Medulla oblongata (tissue), 1 donor: ENCODE results near the gene ZNF740.
"Not testable (repeated sequence)": the region's sequence is repeated elsewhere in the genome, so short reads cannot be mapped to it uniquely, and the experiment has no call there.

ENCODE experiments used
- DNase-seq: peaks from one replicate; pipeline ENCODE4 v3.0.0-alpha.2; 2015; ENCODE audit errors: extremely low spot score

ZNF740 gene, protein sequence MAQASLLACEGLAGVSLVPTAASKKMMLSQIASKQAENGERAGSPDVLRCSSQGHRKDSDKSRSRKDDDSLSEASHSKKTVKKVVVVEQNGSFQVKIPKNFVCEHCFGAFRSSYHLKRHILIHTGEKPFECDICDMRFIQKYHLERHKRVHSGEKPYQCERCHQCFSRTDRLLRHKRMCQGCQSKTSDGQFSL

DNA sequence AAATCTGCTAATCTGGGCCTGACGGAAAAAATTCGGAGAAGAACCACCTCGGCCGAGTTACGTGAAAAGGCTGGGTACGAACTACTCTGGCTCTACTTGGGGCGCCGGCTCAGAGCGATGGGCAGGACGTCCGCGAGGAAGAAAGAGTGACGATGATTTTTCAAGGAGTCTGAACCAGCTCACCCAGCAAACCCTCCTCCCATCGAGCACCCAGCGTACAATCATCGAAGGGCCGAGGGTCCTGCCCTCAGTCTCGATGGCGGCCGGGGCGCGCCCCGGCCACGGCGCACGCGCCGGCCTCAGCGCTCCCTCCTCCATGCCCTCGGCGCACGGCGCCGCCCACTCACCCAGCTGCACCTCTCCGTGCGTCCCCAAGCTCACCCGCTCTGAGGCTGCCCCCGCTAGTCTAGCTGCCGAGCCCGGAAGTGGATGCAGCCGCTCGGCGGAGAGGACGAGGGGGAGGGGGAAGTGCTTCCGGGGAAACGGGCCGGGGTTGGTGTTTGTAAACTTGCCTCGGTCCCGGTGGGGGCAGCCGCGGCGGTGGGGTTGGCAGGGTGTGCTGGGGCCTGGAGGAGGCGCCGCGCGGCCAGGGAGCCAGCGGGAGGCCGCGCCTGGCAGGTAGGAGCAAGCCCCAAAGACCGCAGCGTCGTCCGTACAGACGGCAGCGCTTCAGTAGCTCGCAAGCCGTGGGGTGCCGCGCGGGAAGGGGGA is at the start of gene ZNF740, which contains the start of gene CSAD:
ZNF740 (plus strand) TSS at position 503 of the 711 bp plus-strand sequence. CDS start 1,262 bp downstream, outside the sequence.
CSAD (minus strand) TSS at position 706 of the 711 bp plus-strand sequence. CDS start 7,455 bp downstream, outside the sequence.
- peak; percentile 98 for DNase-seq

DNA sequence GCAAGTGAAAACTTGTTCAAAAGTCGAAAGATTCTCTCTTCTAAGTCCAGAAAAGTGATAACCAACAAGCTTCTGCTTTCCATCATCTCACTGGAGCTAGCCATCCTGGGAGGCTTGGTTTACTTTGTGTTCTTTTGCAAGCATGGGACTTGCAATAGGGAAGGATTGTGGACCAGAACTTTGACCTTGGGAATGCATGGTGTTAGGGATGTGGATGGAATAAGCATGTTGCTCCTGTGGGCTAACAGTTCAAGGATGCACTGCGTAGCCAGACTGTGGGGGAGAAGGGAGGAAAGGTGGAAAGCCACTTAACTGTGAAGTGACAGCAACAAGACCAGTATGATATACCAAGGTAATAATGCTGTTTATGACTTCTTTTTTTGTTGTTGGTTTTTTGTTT is 48.7 kb upstream of the ZNF740 start:
- no peak for DNase-seq

- no peak for DNase-seq
Measured at GRCh38 chr12:53133722-53134121, 46.8 kb upstream of the ZNF740 start.

- DNase-seq, result no peak
Measured at GRCh38 chr12:53143355-53143754, 37.2 kb upstream of the ZNF740 start.

- no peak for DNase-seq
Measured at GRCh38 chr12:53145383-53146260, 34.9 kb upstream of the ZNF740 start.

- no peak for DNase-seq
Measured at GRCh38 chr12:53147181-53147580, 33.3 kb upstream of the ZNF740 start.

DNA sequence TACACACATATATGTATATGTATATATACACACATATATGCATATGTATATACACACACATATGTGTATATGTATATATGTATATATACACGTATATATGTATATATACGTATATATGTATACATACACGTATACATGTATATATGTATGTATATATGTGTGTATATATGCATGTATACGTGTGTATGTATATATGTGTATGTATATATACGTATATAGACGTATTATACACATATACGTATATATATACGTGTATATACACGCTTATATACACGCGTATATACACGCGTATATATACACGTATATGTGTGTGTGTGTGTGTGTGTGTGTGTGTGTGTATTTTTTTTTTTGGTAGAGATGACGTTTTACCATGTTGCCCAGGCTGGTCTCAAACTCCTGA is 32.9 kb upstream of the ZNF740 start:
- no peak for DNase-seq

DNA sequence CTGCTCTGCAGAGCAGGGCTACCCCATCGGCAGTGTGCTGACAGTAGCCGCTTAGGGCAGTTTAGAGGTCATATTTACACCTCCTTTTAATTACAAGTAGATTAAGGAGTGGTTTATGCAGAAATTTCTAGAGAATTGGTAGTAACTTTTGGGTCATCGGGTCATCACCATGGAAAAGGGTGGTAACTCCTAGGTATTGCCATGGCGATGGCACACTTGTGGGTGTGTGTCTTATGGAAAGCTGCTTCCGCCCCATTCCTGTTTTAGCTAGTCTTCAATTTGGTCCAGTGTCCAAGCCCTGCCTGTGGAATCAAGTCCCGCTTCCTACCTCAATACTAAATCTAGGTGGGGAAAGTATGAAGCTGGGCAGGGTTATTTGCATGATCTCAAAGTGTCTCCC is 29.5 kb upstream of the ZNF740 start:
- DNase-seq, result no peak

DNA sequence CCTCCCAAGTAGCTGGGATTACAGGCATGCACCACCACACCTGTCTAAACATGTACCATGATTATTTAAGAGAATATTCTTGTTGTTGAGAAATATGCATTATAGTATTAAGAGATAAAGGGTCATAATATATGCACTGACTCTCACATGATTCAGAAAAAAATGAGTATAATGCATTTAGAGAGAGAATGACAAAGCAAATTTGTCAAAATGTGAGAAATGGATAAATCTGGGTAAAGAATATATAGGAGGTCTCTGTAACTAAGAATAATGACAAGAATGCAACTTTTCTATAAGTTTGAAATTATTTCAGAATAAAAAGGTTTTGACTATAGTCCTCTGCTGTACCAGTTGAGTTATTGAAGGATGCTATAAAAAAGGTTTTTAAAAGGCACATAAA is 28.1 kb upstream of the ZNF740 start:
- no peak for DNase-seq

GRCh38 chr12:53159195-53159839 is 21.2 kb upstream of the ZNF740 start:
- peak; percentile 87 for DNase-seq

GRCh38 chr12:53160000-53160399 is 20.5 kb upstream of the ZNF740 start:
- no peak for DNase-seq

DNA sequence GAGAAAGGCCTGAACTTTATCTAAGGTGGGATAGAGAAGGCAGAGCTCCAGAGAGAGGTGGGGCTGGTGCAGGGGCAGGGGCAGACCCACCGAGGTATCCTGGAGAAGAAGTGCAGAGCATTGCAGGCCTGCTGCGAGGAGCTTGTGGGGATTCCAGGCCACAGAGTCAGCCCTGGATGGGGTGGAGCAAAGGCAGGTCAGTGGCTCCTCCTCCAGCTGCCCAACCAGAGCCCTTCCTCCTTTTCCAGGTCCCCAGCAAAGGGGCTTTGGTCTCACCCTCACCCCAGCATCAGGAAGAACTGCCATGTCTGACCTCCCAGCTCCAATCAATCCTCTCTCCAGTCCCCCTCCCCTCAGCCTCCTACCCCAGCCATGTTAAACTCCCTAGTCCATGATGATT is 19.8 kb upstream of the ZNF740 start:
- DNase-seq, result no peak

GRCh38 chr12:53161119-53161911 is 19.2 kb upstream of the ZNF740 start:
- no peak for DNase-seq

- DNase-seq, result not testable (repeated sequence)
Measured at GRCh38 chr12:53163008-53163407, 17.5 kb upstream of the ZNF740 start.

DNA sequence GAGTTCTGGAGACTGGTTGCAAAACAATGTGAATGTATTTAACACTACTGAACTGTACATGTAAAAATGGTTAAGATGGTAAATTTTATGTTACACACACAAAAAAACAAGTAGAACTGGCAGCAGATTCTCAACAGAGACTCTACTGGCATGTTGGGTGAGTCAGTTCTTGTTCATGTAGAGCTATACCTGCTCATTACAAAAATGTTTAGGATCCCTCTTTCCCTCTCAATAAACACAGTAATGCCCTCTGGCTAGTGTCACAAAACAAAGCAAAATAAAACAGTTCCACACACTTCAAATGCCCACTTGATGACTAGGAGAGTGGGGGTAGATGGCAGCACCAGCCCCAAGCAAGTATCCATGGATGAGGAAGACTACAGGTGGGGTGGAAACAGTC is 13.7 kb upstream of the ZNF740 start:
- no peak for DNase-seq

GRCh38 chr12:53169644-53170043 is 10.9 kb upstream of the ZNF740 start:
- DNase-seq, result no peak

GRCh38 chr12:53170215-53170614 is 10.3 kb upstream of the ZNF740 start:
- DNase-seq, result no peak

DNA sequence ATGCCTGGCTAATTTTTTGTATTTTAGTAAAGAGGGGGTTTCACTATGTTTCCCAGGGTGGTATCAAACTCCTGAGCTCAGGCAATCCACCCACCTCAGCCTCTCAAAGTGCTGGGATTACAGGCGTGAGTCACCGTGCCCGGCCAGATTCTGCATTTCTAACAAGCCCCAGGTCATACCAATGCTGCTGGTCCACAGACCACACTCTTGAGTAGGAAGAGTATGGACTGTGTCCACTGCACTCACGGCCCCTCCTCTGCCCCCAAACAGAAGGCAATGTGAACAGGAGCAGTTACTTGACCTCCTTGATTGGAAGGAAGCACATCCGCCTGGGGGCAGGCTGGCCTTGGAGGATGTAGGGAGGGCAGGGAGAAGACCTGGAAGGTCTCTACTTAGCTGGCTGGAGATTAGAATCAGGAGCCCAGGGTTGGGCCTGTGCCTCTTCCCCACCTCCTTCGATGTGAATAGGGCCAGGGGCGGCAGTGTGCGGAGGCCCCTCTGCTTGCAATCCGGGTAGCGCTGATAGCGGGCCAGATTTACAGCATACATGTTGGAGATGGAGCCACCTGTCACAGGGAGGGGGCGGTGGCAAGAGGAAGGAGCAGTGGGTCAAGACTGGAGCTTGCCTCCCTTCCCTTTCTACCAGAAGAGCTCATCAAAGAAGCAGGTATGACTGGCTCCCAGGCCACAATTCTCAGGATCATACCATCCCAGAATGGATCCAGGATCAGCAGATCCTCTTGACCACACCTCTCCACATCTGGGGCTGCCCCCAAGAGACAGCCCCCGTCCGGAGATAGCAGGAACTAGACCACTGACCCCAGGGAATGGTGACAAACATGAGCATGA is 9.4 kb upstream of the ZNF740 start:
- no peak for DNase-seq

- no peak for DNase-seq
Measured at GRCh38 chr12:53171725-53172329, 8.7 kb upstream of the ZNF740 start.

DNA sequence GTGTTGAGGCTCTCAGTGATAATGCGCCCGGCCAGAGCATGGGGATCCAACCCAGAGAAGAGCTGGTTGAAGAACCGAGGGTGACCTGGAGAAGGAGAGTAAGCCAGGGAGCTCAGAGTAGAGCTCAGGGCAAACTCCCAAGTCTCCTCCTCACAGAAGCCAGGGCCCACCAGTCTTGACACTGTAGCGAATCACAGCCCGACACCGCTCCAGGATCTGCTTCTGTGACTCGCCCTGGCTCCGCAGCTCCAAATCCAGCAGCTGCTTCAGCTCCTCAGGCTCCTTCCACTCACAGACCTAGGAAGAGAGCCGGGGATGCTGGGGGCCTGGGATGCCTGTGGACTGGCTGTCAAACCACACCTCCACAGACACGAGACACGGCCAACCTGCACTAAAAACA is 8.2 kb upstream of the ZNF740 start:
- no peak for DNase-seq
